T-helper 1 cell treated with Interleukin-12 subunit alpha and Interleukin-12 subunit beta and Interleukin-4 antibody, amounts not matched to agents 30 ng/mL and 1 ng/mL, for 36 hours (primary cell): ENCODE results near the gene GRIK1. TPM values are rescaled to one million over a fixed set of nuclear protein-coding genes. Genes with fewer than 3 reads are reported as not detected.

Source experiments
- intact Hi-C: fragments of 100-400 bp; cut with micrococcal nuclease; formaldehyde crosslinking; loops from one replicate; pipeline ENCODE4 v1.15.1; 2024
- total RNA-seq: library from RNA; stranded (reverse); gene quantifications from 2 replicates; pipeline ENCODE4 v1.2.3, GENCODE V29; 2022

Gene GRIK1
- total RNA-seq, 1 donor from 2014 or later: not detected

DNA sequence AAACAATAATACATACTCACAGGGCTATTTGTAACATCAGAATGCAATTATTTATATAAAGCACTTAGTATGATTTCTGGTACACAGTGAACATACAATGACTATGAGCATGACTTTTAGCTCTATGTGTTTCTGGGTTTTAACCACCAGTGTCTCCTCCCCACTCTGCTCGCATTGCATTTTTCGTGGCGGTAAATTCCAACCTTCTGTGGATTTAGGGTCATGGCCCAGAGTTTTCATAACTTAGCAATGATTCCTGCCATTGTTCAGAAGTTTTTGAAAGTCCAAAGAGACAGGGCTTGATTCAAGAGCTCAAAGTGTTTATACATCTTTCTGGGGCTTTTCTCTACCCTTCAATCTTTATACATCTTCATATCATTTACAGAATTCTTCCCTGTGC lies 449.8 kb downstream of the GRIK1 start:
- intact Hi-C loops: no loop called here

DNA sequence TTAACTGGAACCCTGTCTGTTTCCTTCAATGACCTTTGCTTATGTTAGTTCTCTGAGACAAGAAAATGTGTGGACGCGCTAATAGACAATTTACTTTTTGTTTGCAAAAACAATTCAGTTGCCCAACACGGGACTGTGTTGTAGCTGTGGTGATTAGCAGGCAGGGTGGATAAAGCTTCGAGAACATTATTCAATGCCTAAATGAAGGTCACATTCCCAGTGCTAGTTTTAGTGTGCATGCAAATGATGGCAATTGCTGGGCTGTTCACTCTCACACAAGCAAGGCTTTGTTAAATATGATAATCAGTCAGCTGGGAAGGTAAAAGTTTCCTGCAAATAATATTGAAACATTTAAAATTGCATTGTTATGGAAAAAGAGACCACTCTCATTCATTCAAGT lies 452.6 kb downstream of the GRIK1 start:
- intact Hi-C loops: no loop called here

Other genes starting within 250 kb of the GRIK1 start
- gene CLDN17, start 226.8 kb upstream of the GRIK1 start, total RNA-seq: not detected in 2 replicates